22Rv1 (cell line): ENCODE data around the gene AGTR1.

Experiments
- ZFX ChIP-seq: fragments of 450-650 bp; IDR thresholded peaks from 2 replicates; pipeline ENCODE4 v1.6.1; 2017; ENCODE audit warnings: antibody characterized with exemption, borderline replicate concordance
- TF ChIP-seq, protein P1 (sequence below): fragments of 450-650 bp; IDR thresholded peaks from 2 replicates; pipeline ENCODE4 v1.5.1; 2017; ENCODE audit warnings: mild to moderate bottlenecking

DNA sequence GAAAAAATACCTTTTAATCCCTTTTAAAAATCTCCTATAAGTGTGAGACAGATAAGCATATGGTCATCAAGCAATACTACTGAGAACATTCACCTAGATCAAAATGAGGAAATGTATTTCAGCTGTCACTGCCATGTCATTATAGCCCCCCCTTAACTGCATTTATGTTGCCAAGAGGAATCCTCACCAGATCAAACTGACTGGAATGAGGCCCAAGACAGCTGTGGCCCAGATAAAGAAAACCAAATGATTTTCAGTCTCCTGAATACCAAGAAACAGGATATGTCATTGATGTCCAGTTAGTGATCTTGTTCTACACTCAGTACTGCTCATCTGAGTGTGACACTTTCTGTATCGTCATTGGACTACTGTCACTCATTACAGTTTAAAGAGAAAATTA is 94.8 kb downstream of the AGTR1 start:
- TF ChIP-seq, protein P1, sequence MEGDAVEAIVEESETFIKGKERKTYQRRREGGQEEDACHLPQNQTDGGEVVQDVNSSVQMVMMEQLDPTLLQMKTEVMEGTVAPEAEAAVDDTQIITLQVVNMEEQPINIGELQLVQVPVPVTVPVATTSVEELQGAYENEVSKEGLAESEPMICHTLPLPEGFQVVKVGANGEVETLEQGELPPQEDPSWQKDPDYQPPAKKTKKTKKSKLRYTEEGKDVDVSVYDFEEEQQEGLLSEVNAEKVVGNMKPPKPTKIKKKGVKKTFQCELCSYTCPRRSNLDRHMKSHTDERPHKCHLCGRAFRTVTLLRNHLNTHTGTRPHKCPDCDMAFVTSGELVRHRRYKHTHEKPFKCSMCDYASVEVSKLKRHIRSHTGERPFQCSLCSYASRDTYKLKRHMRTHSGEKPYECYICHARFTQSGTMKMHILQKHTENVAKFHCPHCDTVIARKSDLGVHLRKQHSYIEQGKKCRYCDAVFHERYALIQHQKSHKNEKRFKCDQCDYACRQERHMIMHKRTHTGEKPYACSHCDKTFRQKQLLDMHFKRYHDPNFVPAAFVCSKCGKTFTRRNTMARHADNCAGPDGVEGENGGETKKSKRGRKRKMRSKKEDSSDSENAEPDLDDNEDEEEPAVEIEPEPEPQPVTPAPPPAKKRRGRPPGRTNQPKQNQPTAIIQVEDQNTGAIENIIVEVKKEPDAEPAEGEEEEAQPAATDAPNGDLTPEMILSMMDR, result no peak
- TF ChIP-seq ZFX, result no peak
